Activated naive CD8-positive, alpha-beta T cell treated with anti-CD3 and anti-CD28 coated beads for 36 hours (primary cell): ENCODE results near the gene PAOX. TPM values are rescaled to one million over a fixed set of nuclear protein-coding genes. Genes with fewer than 3 reads are reported as not detected.
"Not testable (repeated sequence)": the region's sequence is repeated elsewhere in the genome, so short reads cannot be mapped to it uniquely, and the experiment has no call there.

Experiments used
- DNase-seq: peaks from one replicate; pipeline ENCODE4 v3.0.0; 2021
- H3K27ac Mint-ChIP-seq: one replicate; pipeline ENCODE4 v1.8.0; 2022; ENCODE audit warnings: mild to moderate bottlenecking, moderate library complexity, mixed read lengths
- H3K27me3 Mint-ChIP-seq: one replicate; pipeline ENCODE4 v1.8.0; 2022; ENCODE audit warnings: mild to moderate bottlenecking, mixed read lengths
- H3K36me3 Mint-ChIP-seq: one replicate; pipeline ENCODE4 v1.8.0; 2021; ENCODE audit warnings: mild to moderate bottlenecking, mixed read lengths
- H3K4me1 Mint-ChIP-seq: one replicate; pipeline ENCODE4 v1.8.0; 2021; ENCODE audit warnings: mixed read lengths
- H3K4me3 Mint-ChIP-seq: one replicate; pipeline ENCODE4 v1.8.0; 2022; ENCODE audit warnings: mild to moderate bottlenecking, moderate library complexity, mixed read lengths
- H3K9me3 Mint-ChIP-seq: one replicate; pipeline ENCODE4 v1.8.0; 2022; ENCODE audit warnings: mixed read lengths
- total RNA-seq, 2 experiments: library from RNA; stranded (reverse); gene quantifications; one replicate each; pipeline ENCODE4 v1.2.3, GENCODE V29; 2021

The PAOX gene
- total RNA-seq, 2 experiments from 2014 or later, result 4.6 to 4.7 TPM

GRCh38 chr10:133419211-133419950 is 40.3 kb downstream of the PAOX start:
- Mint-ChIP-seq H3K9me3 (peaks cover 5% of the 10 kb centered on the region), H3K27ac (peak overlapping the region; percentile 26), H3K27me3 (peaks cover 3% of the 10 kb centered on the region), H3K36me3 (peaks cover 24% of the 10 kb centered on the region), H3K4me3 (no peak overlapping the region), H3K4me1 (no peaks in the 10 kb centered on the region)
- no peak for DNase-seq

GRCh38 chr10:133420028-133420427 is 41.0 kb downstream of the PAOX start:
- no peak overlapping the region for H3K4me3 Mint-ChIP-seq
- no peaks in the 10 kb centered on the region for H3K4me1 Mint-ChIP-seq
- H3K27ac Mint-ChIP-seq, result no peak overlapping the region
- peaks cover 3% of the 10 kb centered on the region for H3K27me3 Mint-ChIP-seq
- H3K36me3 Mint-ChIP-seq, result peaks cover 18% of the 10 kb centered on the region
- DNase-seq, result no peak
- H3K9me3 Mint-ChIP-seq, result peaks cover 5% of the 10 kb centered on the region

- Mint-ChIP-seq H3K4me1 (no peaks in the 10 kb centered on the region), H3K36me3 (peaks cover 12% of the 10 kb centered on the region), H3K4me3 (no peak overlapping the region), H3K27ac (no peak overlapping the region), H3K27me3 (peaks cover 3% of the 10 kb centered on the region), H3K9me3 (peaks cover under 1% of the 10 kb centered on the region)
- DNase-seq, result no peak
Observed at GRCh38 chr10:133420579-133420978, 41.5 kb downstream of the PAOX start.

- peaks cover 3% of the 10 kb centered on the region for H3K27me3 Mint-ChIP-seq
- no peaks in the 10 kb centered on the region for H3K9me3 Mint-ChIP-seq
- no peaks in the 10 kb centered on the region for H3K4me1 Mint-ChIP-seq
- H3K36me3 Mint-ChIP-seq, result peaks cover 6% of the 10 kb centered on the region
- no peak overlapping the region for H3K27ac Mint-ChIP-seq
- DNase-seq, result no peak
- no peak overlapping the region for H3K4me3 Mint-ChIP-seq
Observed at GRCh38 chr10:133421336-133422222, 42.5 kb downstream of the PAOX start.

- no peaks in the 10 kb centered on the region for H3K9me3 Mint-ChIP-seq
- H3K4me1 Mint-ChIP-seq, result no peaks in the 10 kb centered on the region
- H3K36me3 Mint-ChIP-seq, result peaks cover 6% of the 10 kb centered on the region
- H3K27me3 Mint-ChIP-seq, result peaks cover 3% of the 10 kb centered on the region
- no peak overlapping the region for H3K4me3 Mint-ChIP-seq
- no peak overlapping the region for H3K27ac Mint-ChIP-seq
- no peak for DNase-seq
Observed at GRCh38 chr10:133422223-133422806, 43.3 kb downstream of the PAOX start.

- Mint-ChIP-seq H3K4me3 (peak overlapping the region; percentile 18), H3K27me3 (peaks cover 3% of the 10 kb centered on the region), H3K27ac (no peak overlapping the region), H3K4me1 (no peaks in the 10 kb centered on the region), H3K9me3 (no peaks in the 10 kb centered on the region), H3K36me3 (peaks cover 3% of the 10 kb centered on the region)
- DNase-seq, result no peak
Observed at GRCh38 chr10:133422807-133423771, 44.0 kb downstream of the PAOX start.

GRCh38 chr10:133424102-133424501 is 45.0 kb downstream of the PAOX start:
- H3K4me1 Mint-ChIP-seq, H3K4me3 Mint-ChIP-seq, H3K27ac Mint-ChIP-seq, H3K36me3 Mint-ChIP-seq, H3K9me3 Mint-ChIP-seq, H3K27me3 Mint-ChIP-seq, DNase-seq: not testable (repeated sequence)

GRCh38 chr10:133424601-133425000 is 45.5 kb downstream of the PAOX start, which contains the start of gene SPRN:
TSS of gene SPRN (minus strand) at chr10:133424625. CDS start at chr10:133423681, 944 bp downstream.
- peak within 1 kb of the TSS; percentile 18 for H3K4me3 Mint-ChIP-seq
- H3K27me3 Mint-ChIP-seq, H3K9me3 Mint-ChIP-seq, H3K4me1 Mint-ChIP-seq, H3K27ac Mint-ChIP-seq, H3K36me3 Mint-ChIP-seq, DNase-seq: not testable (repeated sequence)

- H3K9me3 Mint-ChIP-seq, H3K36me3 Mint-ChIP-seq, H3K27ac Mint-ChIP-seq, H3K4me1 Mint-ChIP-seq, H3K27me3 Mint-ChIP-seq, DNase-seq, H3K4me3 Mint-ChIP-seq: not testable (repeated sequence)
Observed at GRCh38 chr10:133429571-133429970, 50.5 kb downstream of the PAOX start.

- not testable (repeated sequence) for H3K36me3 Mint-ChIP-seq, H3K4me1 Mint-ChIP-seq, H3K4me3 Mint-ChIP-seq, H3K27ac Mint-ChIP-seq, H3K9me3 Mint-ChIP-seq, DNase-seq
- peaks cover 16% of the 10 kb centered on the region for H3K27me3 Mint-ChIP-seq
Observed at GRCh38 chr10:133431888-133432613, 53.0 kb downstream of the PAOX start.

GRCh38 chr10:133432789-133433188 is 53.7 kb downstream of the PAOX start:
- not testable (repeated sequence) for DNase-seq, H3K9me3 Mint-ChIP-seq, H3K4me1 Mint-ChIP-seq, H3K27ac Mint-ChIP-seq, H3K4me3 Mint-ChIP-seq, H3K36me3 Mint-ChIP-seq
- peaks cover 19% of the 10 kb centered on the region for H3K27me3 Mint-ChIP-seq

- Mint-ChIP-seq H3K9me3 (peaks cover 3% of the 10 kb centered on the region), H3K36me3 (peaks cover 2% of the 10 kb centered on the region), H3K4me1 (peaks cover 7% of the 10 kb centered on the region), H3K4me3 (no peak overlapping the region), H3K27ac (no peak overlapping the region), H3K27me3 (peaks cover 12% of the 10 kb centered on the region)
- no peak for DNase-seq
Observed at GRCh38 chr10:133438711-133439273, 59.7 kb downstream of the PAOX start.

- peaks cover 2% of the 10 kb centered on the region for H3K36me3 Mint-ChIP-seq
- no peak overlapping the region for H3K4me3 Mint-ChIP-seq
- H3K27me3 Mint-ChIP-seq, result peaks cover 12% of the 10 kb centered on the region
- peaks cover 3% of the 10 kb centered on the region for H3K9me3 Mint-ChIP-seq
- DNase-seq, result no peak
- H3K27ac Mint-ChIP-seq, result no peak overlapping the region
- peaks cover 7% of the 10 kb centered on the region for H3K4me1 Mint-ChIP-seq
Observed at GRCh38 chr10:133439517-133440461, 60.7 kb downstream of the PAOX start.
